SKM-1 treated with dmso at 0.1 percent for 144 hours (cell line): Measurements from ENCODE around the gene MRPL14.

Source experiments
- DNase-seq: peaks from one replicate; lab custom pipeline; 2025; ENCODE audit not compliant: unreplicated experiment; lab: John Stamatoyannopoulos, UW

MRPL14 gene

GRCh38 chr6:44081753-44082152 is 45.5 kb downstream of the MRPL14 start:
- no peak for DNase-seq

GRCh38 chr6:44080561-44081521 is 46.4 kb downstream of the MRPL14 start:
- DNase-seq = no peak

GRCh38 chr6:44079672-44080071 is 47.6 kb downstream of the MRPL14 start:
- no peak for DNase-seq

- no peak for DNase-seq
Measured at GRCh38 chr6:44078827-44079671, 48.2 kb downstream of the MRPL14 start.

DNA sequence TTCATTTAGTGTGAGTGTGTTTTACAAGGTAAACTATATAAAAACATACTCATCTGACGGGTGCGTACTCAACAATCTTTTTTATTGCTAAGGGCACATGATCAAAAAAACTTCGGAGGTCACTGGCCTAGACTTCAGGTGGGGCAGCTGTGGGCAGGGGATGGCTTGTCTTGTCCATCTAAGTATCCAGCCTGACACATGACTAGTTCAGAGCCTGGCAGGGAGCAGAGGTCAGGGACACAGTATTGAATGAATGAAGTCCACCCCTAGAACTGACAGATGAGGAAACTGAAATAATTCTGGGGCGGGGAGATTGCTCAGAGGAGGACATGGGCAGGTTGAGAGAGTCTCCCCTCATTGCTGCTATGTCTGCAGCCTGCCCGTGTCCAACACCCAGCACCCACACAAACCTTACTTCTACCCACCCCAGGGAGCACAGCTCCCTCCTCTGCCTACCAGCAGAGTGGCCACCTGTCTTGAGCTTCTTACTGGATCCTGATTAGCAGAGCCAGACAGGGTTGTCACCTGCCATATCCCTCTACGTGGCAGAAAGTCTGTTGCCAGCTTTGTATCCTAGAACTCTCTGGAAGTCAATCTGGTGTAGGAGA is 48.9 kb downstream of the MRPL14 start:
- DNase-seq = no peak

DNA sequence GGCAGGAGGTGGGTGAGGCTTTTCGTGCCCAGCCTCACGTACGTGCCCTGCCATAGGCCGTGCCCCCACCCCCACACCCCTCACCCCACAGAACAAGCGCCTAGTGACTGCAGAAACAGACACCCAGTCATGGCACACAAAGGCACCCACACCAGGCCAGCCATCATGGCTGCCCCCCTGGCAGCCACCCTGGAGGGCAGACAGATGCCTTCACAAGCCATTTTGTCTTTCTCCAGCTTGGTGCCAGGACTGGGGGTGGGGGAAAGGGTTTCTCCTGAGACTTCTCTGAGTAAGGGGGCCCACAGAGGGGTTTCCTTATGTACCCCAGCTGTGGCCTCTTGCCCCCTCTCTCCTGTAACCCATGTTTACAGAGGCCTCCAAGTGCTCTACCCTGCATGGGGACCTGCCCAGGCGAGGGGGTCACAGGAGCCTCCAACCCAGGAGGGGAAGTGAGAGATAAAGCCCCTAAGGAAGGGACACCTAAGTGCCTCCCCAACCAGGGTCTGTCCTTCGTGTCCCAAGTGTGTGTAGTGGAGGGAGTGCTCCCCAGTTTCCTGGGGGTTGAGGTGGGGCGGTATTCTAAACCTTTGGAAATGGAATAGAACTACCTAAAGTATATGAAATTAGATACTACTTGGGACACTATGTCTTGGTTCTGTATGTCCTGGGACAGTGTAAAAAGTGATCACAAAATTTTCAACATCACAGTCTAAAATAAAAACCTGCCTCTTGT is 49.9 kb downstream of the MRPL14 start:
- DNase-seq = no peak

DNA sequence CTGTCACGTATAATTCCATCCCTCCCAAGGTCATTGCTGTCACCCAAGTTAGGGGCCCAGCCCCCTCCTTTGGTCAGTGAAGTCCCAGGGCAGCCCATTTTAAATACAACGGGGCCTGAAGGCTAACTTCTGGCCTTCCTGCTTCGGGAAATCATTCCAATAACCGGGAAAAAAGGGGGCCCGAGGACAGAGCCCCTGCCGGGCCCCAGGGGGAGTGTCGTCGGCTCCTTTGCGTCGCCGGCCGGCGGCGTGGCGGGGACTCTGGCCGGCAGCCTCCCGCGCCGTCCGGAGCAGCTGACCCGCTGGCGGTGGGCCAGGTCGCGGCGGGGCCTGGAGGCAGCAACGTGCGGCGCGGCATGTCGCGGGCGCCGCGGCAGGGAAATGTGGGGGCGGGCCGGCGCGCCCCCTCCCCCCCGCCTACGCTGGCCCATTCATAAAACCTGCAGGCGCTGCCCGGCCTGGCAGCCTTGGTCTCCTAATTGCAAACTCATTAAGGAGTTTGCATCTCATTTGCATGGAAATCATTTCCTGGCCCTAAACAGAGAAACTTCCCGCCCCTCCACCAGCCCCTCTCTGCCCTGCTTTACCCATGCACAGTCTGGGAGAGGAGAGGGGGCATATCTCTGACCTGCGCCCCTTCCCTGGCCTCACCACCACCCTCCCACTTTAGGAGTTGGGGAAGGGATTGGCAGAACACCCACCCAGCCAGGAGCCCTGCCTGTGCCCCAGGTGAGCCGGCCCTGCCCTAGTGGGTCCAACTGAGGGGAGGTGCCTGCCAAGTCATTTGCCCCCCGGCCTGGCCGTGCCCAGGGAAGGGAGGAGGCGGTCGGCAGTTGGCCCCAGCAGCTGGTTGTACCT is 50.7 kb downstream of the MRPL14 start:
- no peak for DNase-seq

DNA sequence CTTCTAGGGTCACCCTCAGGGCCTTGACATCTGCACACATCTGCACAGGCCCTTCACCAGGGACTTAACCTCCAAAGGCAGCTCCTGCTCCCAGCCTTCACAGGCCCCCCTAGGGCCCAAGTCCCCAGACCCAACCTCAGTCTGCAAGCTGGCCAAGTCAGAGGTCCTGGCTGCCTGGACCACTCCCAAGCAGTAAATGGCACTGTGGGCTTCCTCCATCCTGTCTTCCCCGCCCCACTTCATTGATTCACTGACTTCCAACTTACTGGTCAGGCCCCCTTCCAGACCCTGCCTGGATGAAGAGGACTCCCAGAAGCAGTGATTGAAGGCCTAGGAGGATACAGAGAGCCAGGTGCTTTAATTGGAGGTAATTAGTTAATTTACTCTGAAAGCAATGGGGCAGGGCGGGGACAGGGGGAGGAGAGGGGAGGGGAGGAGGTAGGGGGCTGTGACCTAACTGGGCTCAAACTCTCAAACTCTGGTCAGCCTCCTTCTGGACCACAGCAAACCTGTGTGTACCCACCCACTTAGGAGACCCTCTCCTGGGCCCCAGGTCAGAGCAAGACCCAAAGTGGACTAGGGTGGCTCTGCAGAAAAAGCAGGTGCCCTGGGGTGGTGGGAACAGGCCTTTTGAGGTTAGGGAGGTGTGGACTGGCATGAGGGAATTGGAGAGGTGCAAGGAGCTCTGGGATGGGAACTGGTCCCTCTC is 51.5 kb downstream of the MRPL14 start:
- no peak for DNase-seq

DNA sequence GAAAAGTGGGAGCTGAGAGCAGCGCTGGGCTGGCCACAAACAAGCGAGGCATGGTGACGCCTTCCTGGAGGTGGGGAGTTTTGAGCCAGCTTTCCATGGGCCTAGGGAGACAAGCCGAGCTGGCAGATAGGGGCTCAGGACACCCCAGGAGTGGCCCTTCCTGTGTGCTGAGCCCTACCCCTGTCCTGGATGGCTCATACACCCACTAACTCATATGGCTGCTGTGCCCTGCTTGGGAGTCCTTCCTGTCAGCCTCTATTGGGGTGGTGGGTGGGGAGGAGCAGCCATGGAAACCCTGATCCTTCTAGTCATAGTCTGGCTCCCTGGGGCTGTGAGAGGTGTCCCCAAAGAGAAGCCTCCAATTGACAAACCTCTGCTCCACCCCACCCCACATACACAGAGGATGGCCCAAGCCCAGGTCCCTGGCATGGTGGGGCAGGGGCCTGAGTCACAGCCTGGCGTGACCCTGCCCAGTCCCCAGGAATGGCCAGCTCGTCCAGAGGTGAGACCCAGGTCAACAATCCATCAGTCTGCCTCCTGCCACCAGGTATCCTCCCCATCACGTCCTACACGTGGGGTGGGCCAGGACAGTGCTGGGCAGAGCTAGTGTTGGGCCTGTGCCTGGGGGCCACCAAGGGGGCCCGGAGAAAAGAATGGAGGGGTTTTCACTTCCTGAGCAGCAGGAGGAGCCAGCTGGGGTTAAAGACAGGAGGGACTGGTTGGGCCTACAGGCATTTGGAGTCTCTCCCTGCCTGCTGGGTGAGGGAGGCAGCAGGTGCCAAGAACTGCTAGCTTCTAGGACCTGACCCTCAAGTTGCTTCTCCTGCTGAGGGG is 52.2 kb downstream of the MRPL14 start:
- DNase-seq = no peak

DNA sequence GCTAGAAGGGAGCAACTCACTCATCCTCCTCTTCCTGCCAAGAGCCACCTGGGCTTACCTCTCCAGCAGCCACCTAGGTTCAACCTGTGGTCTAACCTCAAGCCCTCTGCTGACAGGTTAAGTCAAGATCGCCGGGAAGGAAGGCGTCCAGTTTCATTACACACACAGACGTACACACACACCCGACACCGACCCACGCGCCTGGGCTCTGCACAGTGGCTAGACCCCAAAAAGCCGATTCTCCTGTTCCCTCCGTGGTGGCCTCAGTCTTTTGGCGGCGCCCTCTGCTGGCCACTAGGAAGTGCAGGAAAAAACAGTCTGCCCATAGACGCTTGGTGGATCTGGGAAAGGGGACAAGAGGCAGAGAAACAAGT is 52.8 kb downstream of the MRPL14 start:
- no peak for DNase-seq

- no peak for DNase-seq
Measured at GRCh38 chr6:44073612-44074438, 53.4 kb downstream of the MRPL14 start.

- DNase-seq = no peak
Measured at GRCh38 chr6:44072959-44073611, 54.2 kb downstream of the MRPL14 start.

GRCh38 chr6:44072452-44072958 is 54.7 kb downstream of the MRPL14 start:
- DNase-seq = no peak

- no peak for DNase-seq
Measured at GRCh38 chr6:44071670-44072451, 55.4 kb downstream of the MRPL14 start.

DNA sequence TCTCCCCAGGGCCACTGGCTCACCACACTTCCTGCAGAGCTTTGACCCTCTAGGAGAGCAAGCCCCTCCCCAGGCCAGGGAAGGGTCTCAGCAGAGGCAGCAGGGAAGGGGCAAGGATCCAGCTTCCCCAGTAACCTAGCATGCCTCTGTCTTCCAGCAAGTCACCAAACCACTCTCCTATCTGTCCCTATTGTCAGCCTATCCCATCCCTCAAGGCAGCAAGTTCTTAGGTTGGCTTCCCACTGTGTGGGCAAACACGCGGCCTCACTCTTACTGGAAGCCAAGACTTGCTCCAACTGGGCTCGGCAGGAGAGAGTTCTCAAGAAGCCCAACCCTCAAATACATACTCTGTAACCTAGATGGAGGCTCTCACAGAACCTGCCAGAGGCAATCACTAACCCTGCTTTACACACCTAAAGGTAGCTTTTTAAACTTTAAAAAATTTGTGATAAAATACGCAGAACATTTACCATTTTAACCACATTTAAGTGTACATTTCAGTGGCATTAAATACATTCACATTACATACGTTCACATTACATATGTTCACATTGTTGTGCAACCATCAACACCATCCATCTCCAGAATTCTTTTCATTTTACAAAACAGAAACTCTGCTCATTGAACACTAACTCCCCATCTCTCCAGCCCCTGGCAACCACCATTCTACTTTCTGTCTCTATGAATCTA is 58.5 kb downstream of the MRPL14 start:
- DNase-seq = no peak
